Tibial artery (tissue), 4 donors: ENCODE results near the gene MPP1.

Source experiments
- DNase-seq, 2 donors: peaks; one replicate each; pipeline ENCODE4 v3.0.0-alpha.2; 2019
- H3K27ac ChIP-seq, 2 donors: fragments of 200-600 bp; sonication (generic) in 1 of 2; 1 replicate in 1 of 2; 2 replicates in 1 of 2; pipeline ENCODE4 v1.5.1; 2018 to 2019; ENCODE audit warnings: mild to moderate bottlenecking in 1 of 2
- H3K27me3 ChIP-seq, 2 donors: fragments of 200-600 bp; sonication (generic) in 1 of 2; one replicate each; pipeline versions ENCODE4 v1.5.1 to v1.6.0; 2016 to 2019
- H3K36me3 ChIP-seq, 3 donors: fragments of 200-600 bp; sonication (generic) in 2 of 3; one replicate each; pipeline ENCODE4 v1.5.1; 2016 to 2019; ENCODE audit warnings: mild to moderate bottlenecking in 2 of 3
- H3K4me1 ChIP-seq, 4 donors: fragments of 200-600 bp; sonication (generic) in 2 of 4; 1 replicate in 3 of 4; 2 replicates in 1 of 4; pipeline ENCODE4 v1.5.1; 2016 to 2019
- H3K4me3 ChIP-seq, 2 donors: fragments of 200-600 bp; sonication (generic) in 1 of 2; 1 replicate in 1 of 2; 2 replicates in 1 of 2; pipeline ENCODE4 v1.5.1; 2018 to 2019; ENCODE audit warnings: mild to moderate bottlenecking in 2 of 2
- H3K9me3 ChIP-seq, 3 donors: fragments of 200-600 bp; sonication (generic) in 1 of 3; one replicate each; pipeline ENCODE4 v1.5.1; 2016 to 2019
- CTCF ChIP-seq, 2 experiments: fragments of 200-600 bp in 1 of 2; fragments of 450-650 bp in 1 of 2; IDR thresholded peaks; one replicate each; pipeline ENCODE4 v1.5.1; 2017 to 2019; ENCODE audit warnings: antibody characterized with exemption in 2 of 2, mild to moderate bottlenecking in 1 of 2, moderate library complexity in 1 of 2
- intact Hi-C: fragments of 100-400 bp; cut with DNase I; formaldehyde crosslinking; loops from one replicate; pipeline ENCODE4 v1.15.0; 2023; ENCODE audit warnings: low total_unique reads

MPP1 gene

GRCh38 chrX:154751203-154751668 lies 54.0 kb downstream of the MPP1 start:
- peak overlapping the region; percentile 76 to 89 for H3K27ac ChIP-seq
- intact Hi-C loops = no loop called here
- no peak for DNase-seq
- no peak for TF ChIP-seq CTCF (IDR thresholded peaks at IDR 0.05)
- H3K36me3 ChIP-seq = no peaks in the 10 kb centered on the region
- no peaks in the 10 kb centered on the region for H3K27me3 ChIP-seq
- H3K4me1 ChIP-seq = peaks cover 3 to 12% (median 8%) of the 10 kb centered on the region in 4 donors
- no peaks in the 10 kb centered on the region for H3K9me3 ChIP-seq
- H3K4me3 ChIP-seq = peak overlapping the region; percentile 62 to 64

GRCh38 chrX:154750301-154751202 lies 54.7 kb downstream of the MPP1 start, which contains the start of gene GAB3:
TSS of gene GAB3 (minus strand) at chrX:154751077. CDS start at chrX:154751025, 52 bp downstream.
- no peak for TF ChIP-seq CTCF (IDR thresholded peaks at IDR 0.05)
- Histone ChIP-seq H3K27ac (peak within 1 kb of the TSS; percentile 76 to 89), H3K4me3 (peak within 1 kb of the TSS; percentile 62 to 64), H3K36me3 (no peaks in the 10 kb centered on the region), H3K27me3 (no peaks in the 10 kb centered on the region), H3K9me3 (no peaks in the 10 kb centered on the region), H3K4me1 (peaks cover 3 to 12% (median 8%) of the 10 kb centered on the region in 4 donors)
- DNase-seq = no peak
- intact Hi-C loops = no loop called here

GRCh38 chrX:154749856-154750255 lies 55.4 kb downstream of the MPP1 start:
- no peak for DNase-seq
- TF ChIP-seq CTCF (IDR thresholded peaks at IDR 0.05) = no peak
- no peaks in the 10 kb centered on the region for H3K27me3 ChIP-seq
- peak overlapping the region; percentile 76 to 89 for H3K27ac ChIP-seq
- intact Hi-C loops = no loop called here
- no peaks in the 10 kb centered on the region for H3K9me3 ChIP-seq
- peaks cover 3 to 12% (median 8%) of the 10 kb centered on the region in 4 donors for H3K4me1 ChIP-seq
- peak overlapping the region; percentile 62 to 64 for H3K4me3 ChIP-seq
- no peaks in the 10 kb centered on the region for H3K36me3 ChIP-seq

- no peak for DNase-seq
- Histone ChIP-seq H3K4me1 (peaks cover 3 to 12% (median 8%) of the 10 kb centered on the region in 4 donors), H3K9me3 (no peaks in the 10 kb centered on the region), H3K27me3 (no peaks in the 10 kb centered on the region), H3K4me3 (no peak overlapping the region), H3K36me3 (no peaks in the 10 kb centered on the region), H3K27ac (peak overlapping the region in 1 of 2 donors; percentile 54)
- TF ChIP-seq CTCF (IDR thresholded peaks at IDR 0.05) = peak; percentile 61 to 70
- intact Hi-C loops = no loop called here
These were observed 56.5 kb downstream of the MPP1 start for GRCh38 chrX:154748712-154749339.

GRCh38 chrX:154742613-154743012 lies 62.7 kb downstream of the MPP1 start:
- Histone ChIP-seq H3K4me1 (peaks cover 0 to 11% (median 0%) of the 10 kb centered on the region in 4 donors), H3K9me3 (no peaks in the 10 kb centered on the region), H3K27me3 (no peaks in the 10 kb centered on the region), H3K36me3 (no peaks in the 10 kb centered on the region), H3K27ac (no peak overlapping the region), H3K4me3 (no peak overlapping the region)
- TF ChIP-seq CTCF (IDR thresholded peaks at IDR 0.05) = no peak
- intact Hi-C loops = no loop called here
- DNase-seq = no peak
